ENCODE results near the gene TBC1D20.

The TBC1D20 gene

DNA sequence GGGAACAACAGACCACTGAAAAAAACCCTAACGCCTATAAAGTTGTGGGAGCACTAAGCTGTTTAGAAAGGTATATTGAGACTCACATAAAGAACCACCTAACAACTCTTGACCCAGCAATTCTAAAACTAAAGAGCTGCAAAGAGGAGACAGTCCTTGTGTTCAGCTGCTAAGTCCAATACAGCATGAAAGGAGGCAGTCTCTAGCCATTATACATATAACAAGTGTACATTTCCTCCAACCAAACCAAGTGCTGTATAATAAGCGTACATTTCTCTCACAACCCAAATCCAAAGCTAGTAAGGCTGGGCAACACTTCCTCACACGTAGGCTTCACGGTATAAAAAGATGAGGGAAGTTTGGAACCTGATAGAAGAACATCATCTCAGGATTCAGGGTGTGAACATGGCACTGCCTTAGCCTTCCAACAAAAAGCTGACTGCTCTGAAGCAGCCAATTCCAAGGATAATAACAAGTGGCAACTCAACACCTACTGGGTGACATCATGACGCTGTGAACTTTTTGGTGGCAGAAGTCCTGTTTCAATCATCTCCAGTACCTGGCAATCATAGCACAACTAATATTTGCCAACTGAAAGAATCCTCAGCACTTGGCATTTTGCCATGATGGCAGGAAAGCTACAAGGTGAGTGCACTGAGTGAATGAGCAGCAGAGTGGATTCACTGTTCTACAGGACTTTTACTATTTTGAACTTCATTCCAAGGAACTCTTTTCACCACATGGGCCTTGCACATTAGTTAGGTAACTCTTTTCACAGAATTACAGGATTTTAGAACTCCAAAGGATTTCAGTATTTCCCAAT is 16.6 kb downstream of the TBC1D20 start:
- in situ Hi-C loops (cut with HindIII; ENCODE audit: low sequenced_read_pairs), result no loop called here
- no peak for TF ChIP-seq CTCF (IDR thresholded peaks at IDR 0.05; ENCODE audit: low read depth, low read length, missing control alignments)

GRCh38 chr20:444862-445426 is 17.4 kb downstream of the TBC1D20 start:
- peak; percentile 29 for DNase-seq (ENCODE audit: low read depth)
- no peak for TF ChIP-seq CTCF (IDR thresholded peaks at IDR 0.05; ENCODE audit: low read depth, low read length, missing control alignments)
- H3K4me3 ChIP-seq (ENCODE audit: low read depth, low read length), result no peak overlapping the region
- in situ Hi-C loops (cut with HindIII; ENCODE audit: low sequenced_read_pairs), result no loop called here

More for the DNA sequence above, 16.6 kb downstream of the TBC1D20 start:
- DNase-seq (ENCODE audit: low read depth), result no peak
- H3K4me3 ChIP-seq (ENCODE audit: low read depth, low read length), result no peak overlapping the region

DNA sequence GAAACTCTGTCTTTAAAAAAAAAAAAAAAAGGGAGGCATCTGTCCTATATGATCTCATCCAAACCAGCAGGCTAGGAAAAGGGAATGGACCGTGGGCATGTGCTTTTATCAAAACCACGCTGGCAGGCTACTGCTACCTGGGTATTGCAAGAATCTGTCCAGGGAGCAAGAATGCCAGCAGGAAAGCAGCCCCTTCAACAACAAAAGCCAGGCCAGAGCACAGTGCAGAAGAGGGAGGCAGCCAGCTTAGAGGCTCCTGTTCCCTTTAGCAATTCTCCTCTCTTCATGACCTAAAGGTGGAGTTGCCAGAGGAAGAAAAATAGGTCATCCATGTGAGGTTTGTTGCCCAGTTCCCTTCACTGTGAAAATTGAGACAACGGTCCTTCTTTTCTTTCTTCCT is 18.2 kb downstream of the TBC1D20 start:
- in situ Hi-C loops (cut with HindIII; ENCODE audit: low sequenced_read_pairs), result no loop called here
- TF ChIP-seq CTCF (IDR thresholded peaks at IDR 0.05; ENCODE audit: low read depth, low read length, missing control alignments), result no peak
- DNase-seq (ENCODE audit: low read depth), result no peak
- H3K4me3 ChIP-seq (ENCODE audit: low read depth, low read length), result no peak overlapping the region

- in situ Hi-C loops (cut with HindIII; ENCODE audit: low sequenced_read_pairs), result no loop called here
- no peak for TF ChIP-seq CTCF (IDR thresholded peaks at IDR 0.05; ENCODE audit: low read depth, low read length, missing control alignments)
- H3K4me3 ChIP-seq (ENCODE audit: low read depth, low read length), result no peak overlapping the region
- no peak for DNase-seq (ENCODE audit: low read depth)
These were observed 19.0 kb downstream of the TBC1D20 start for GRCh38 chr20:443223-443775.

- in situ Hi-C loops (cut with HindIII; ENCODE audit: low sequenced_read_pairs), result no loop called here
- no peak for TF ChIP-seq CTCF (IDR thresholded peaks at IDR 0.05; ENCODE audit: low read depth, low read length, missing control alignments)
- no peak for DNase-seq (ENCODE audit: low read depth)
- H3K4me3 ChIP-seq (ENCODE audit: low read depth, low read length), result no peak overlapping the region
These were observed 21.7 kb downstream of the TBC1D20 start for GRCh38 chr20:440636-441035.

- no peak overlapping the region for H3K4me3 ChIP-seq (ENCODE audit: low read depth, low read length)
- TF ChIP-seq CTCF (IDR thresholded peaks at IDR 0.05; ENCODE audit: low read depth, low read length, missing control alignments), result no peak
- in situ Hi-C loops (cut with HindIII; ENCODE audit: low sequenced_read_pairs), result no loop called here
- DNase-seq (ENCODE audit: low read depth), result no peak
These were observed 22.2 kb downstream of the TBC1D20 start for GRCh38 chr20:440148-440547.

Data from astrocyte of the cerebellum (primary cell).